Activated CD4-positive, alpha-beta memory T cell treated with anti-CD3 and anti-CD28 coated beads, Interleukin-2, amount 10 ng/mL, durations not matched to agents 7 days and 5 days (primary cell): ENCODE measurements around the gene SPANXN4. TPM values are rescaled to one million over a fixed set of nuclear protein-coding genes. Genes with fewer than 3 reads are reported as not detected.

Experiments used
- CTCF ChIA-PET: fragments of 350-600 bp; sonication (Branson Sonifier 250); formaldehyde crosslinking; loops from one replicate; lab custom pipeline; 2021; ENCODE audit warnings: antibody characterized with exemption, inconsistent platforms; lab: Charles Lee
- POLR2A ChIA-PET: fragments of 350-600 bp; sonication (Branson Sonifier 250); formaldehyde crosslinking; loops from one replicate; lab custom pipeline; 2021; ENCODE audit warnings: antibody characterized with exemption; lab: Charles Lee
- DNase-seq: peaks from one replicate; pipeline ENCODE4 v3.0.0-alpha.2; 2020
- H3K27ac Mint-ChIP-seq: one replicate; pipeline ENCODE4 v1.8.0; 2021; ENCODE audit warnings: mild to moderate bottlenecking, mixed read lengths
- H3K27me3 Mint-ChIP-seq: one replicate; pipeline ENCODE4 v1.8.0; 2021; ENCODE audit warnings: mixed read lengths
- H3K36me3 Mint-ChIP-seq: one replicate; pipeline ENCODE4 v1.8.0; 2021; ENCODE audit warnings: low read depth, mixed read lengths
- H3K4me1 Mint-ChIP-seq: one replicate; pipeline ENCODE4 v1.8.0; 2021; ENCODE audit warnings: mixed read lengths
- H3K4me3 Mint-ChIP-seq: one replicate; pipeline ENCODE4 v1.8.0; 2021; ENCODE audit warnings: mild to moderate bottlenecking, mixed read lengths
- H3K9me3 Mint-ChIP-seq: one replicate; pipeline ENCODE4 v1.8.0; 2021; ENCODE audit warnings: mixed read lengths
- total RNA-seq, 2 experiments: library from RNA; stranded (reverse); gene quantifications; one replicate each; pipeline ENCODE4 v1.2.3, GENCODE V29; 2021

The SPANXN4 gene, protein sequence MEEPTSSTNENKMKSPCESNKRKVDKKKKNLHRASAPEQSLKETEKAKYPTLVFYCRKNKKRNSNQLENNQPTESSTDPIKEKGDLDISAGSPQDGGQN
- total RNA-seq, result not detected

DNA sequence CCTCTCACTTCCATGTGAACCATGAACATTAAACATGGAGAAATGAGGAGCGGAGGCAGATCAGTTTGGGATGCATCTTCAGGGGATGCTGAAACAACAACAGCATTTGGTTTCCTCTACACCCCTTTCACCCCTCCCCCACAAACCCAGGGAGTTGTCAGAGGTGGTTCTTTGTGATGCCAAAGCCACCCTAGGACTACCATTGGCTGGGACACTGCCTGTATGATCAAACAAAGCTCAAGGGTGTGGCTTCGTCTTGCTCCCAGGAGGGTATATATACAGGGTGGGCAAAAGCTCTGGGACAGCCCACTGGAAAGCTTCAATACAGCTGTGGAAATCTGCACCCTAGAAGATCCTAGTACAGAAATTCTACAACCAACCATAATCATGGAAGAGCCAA, at the start of gene SPANXN4:
TSS of gene SPANXN4 (plus strand) at position 301 of the 400 bp plus-strand sequence. CDS start at position 388, 87 bp downstream.
- H3K4me3 Mint-ChIP-seq, result no peak within 1 kb of the TSS
- CTCF ChIA-PET, result no interaction called here

GRCh38 chrX:142977128-142977914, 48.4 kb upstream of the SPANXN4 start:
- POLR2A ChIA-PET, result no interaction called here
- Mint-ChIP-seq H3K4me3 (no peak overlapping the region), H3K36me3 (no peaks in the 10 kb centered on the region), H3K9me3 (peaks cover 2% of the 10 kb centered on the region), H3K4me1 (no peaks in the 10 kb centered on the region), H3K27me3 (no peaks in the 10 kb centered on the region), H3K27ac (no peak overlapping the region)
- CTCF ChIA-PET, result no interaction called here
- no peak for DNase-seq

More for the DNA sequence above, at the start of gene SPANXN4:
- Mint-ChIP-seq H3K36me3 (no peaks in the 10 kb centered on the region), H3K27ac (no peak within 1 kb of the TSS), H3K4me1 (no peaks in the 10 kb centered on the region), H3K27me3 (no peaks in the 10 kb centered on the region), H3K9me3 (peaks cover 2% of the 10 kb centered on the region)
- DNase-seq, result no peak
- POLR2A ChIA-PET, result no interaction called here

- CTCF ChIA-PET, result no interaction called here
These were observed 47.5 kb upstream of the SPANXN4 start for GRCh38 chrX:142978130-142978684.

GRCh38 chrX:142982679-142983078, 43.0 kb upstream of the SPANXN4 start:
- CTCF ChIA-PET, result no interaction called here

More at GRCh38 chrX:142978130-142978684, 47.5 kb upstream of the SPANXN4 start:
- POLR2A ChIA-PET, result no interaction called here
- no peak for DNase-seq
- H3K4me3 Mint-ChIP-seq, result no peak overlapping the region
- no peak overlapping the region for H3K27ac Mint-ChIP-seq
- peaks cover 2% of the 10 kb centered on the region for H3K9me3 Mint-ChIP-seq
- no peaks in the 10 kb centered on the region for H3K27me3 Mint-ChIP-seq
- no peaks in the 10 kb centered on the region for H3K36me3 Mint-ChIP-seq
- H3K4me1 Mint-ChIP-seq, result no peaks in the 10 kb centered on the region

GRCh38 chrX:142994988-142995387, 30.7 kb upstream of the SPANXN4 start:
- POLR2A ChIA-PET, result no interaction called here
- no peak overlapping the region for H3K27ac Mint-ChIP-seq
- no peaks in the 10 kb centered on the region for H3K9me3 Mint-ChIP-seq

More at GRCh38 chrX:142982679-142983078, 43.0 kb upstream of the SPANXN4 start:
- Mint-ChIP-seq H3K27ac (no peak overlapping the region), H3K4me1 (no peaks in the 10 kb centered on the region), H3K4me3 (no peak overlapping the region), H3K9me3 (no peaks in the 10 kb centered on the region), H3K27me3 (no peaks in the 10 kb centered on the region), H3K36me3 (no peaks in the 10 kb centered on the region)
- POLR2A ChIA-PET, result no interaction called here
- no peak for DNase-seq

DNA sequence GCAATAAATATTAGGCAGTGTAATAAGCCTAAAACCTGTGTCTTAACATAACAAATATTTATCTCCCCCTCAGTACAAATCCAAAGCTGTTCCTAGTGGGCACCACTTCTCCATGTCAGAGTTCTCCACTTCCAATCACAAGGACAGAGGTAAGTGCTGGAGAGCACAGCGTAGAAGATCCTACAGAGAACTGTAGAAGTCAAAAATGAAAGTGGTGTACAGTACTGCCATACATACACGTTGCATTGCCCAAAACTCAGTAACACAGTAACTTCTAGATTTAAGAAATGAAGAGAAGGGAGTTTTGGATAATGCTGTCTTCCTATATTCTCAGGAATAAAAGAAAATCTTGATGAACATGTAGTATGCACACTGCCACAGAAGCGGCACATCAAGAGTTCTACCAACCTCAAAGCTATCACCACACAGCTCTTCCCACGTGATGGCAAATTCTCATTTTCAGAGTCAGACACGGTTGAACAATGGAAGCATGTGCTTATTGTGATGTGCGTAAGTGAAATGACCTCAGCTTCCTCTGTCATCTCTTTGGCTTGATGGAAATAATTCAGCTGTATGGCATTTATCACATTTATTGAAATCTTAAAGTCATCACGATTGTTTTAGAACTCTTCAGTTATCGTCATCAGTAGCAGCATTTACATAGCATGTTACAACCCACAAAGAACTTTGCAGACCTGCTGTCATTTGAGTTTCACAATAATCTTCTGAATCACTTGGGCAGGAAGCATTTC, 27.1 kb upstream of the SPANXN4 start:
- peaks cover 3% of the 10 kb centered on the region for H3K9me3 Mint-ChIP-seq
- H3K4me1 Mint-ChIP-seq, result no peaks in the 10 kb centered on the region
- POLR2A ChIA-PET, result no interaction called here
- no peaks in the 10 kb centered on the region for H3K36me3 Mint-ChIP-seq
- no peak for DNase-seq
- CTCF ChIA-PET, result no interaction called here
- H3K27me3 Mint-ChIP-seq, result no peaks in the 10 kb centered on the region
- H3K4me3 Mint-ChIP-seq, result no peak overlapping the region
- no peak overlapping the region for H3K27ac Mint-ChIP-seq

More at GRCh38 chrX:142994988-142995387, 30.7 kb upstream of the SPANXN4 start:
- DNase-seq, result no peak
- Mint-ChIP-seq H3K27me3 (no peaks in the 10 kb centered on the region), H3K4me1 (no peaks in the 10 kb centered on the region), H3K4me3 (no peak overlapping the region), H3K36me3 (no peaks in the 10 kb centered on the region)
- CTCF ChIA-PET, result no interaction called here

GRCh38 chrX:142999199-142999701, 26.5 kb upstream of the SPANXN4 start:
- H3K4me3 Mint-ChIP-seq, result no peak overlapping the region
- no peaks in the 10 kb centered on the region for H3K36me3 Mint-ChIP-seq
- no peak overlapping the region for H3K27ac Mint-ChIP-seq
- H3K4me1 Mint-ChIP-seq, result no peaks in the 10 kb centered on the region
- DNase-seq, result no peak
- no peaks in the 10 kb centered on the region for H3K27me3 Mint-ChIP-seq
- peaks cover 3% of the 10 kb centered on the region for H3K9me3 Mint-ChIP-seq
- POLR2A ChIA-PET, result no interaction called here
- CTCF ChIA-PET, result no interaction called here

- no peak for DNase-seq
- peaks cover 3% of the 10 kb centered on the region for H3K9me3 Mint-ChIP-seq
- no peaks in the 10 kb centered on the region for H3K27me3 Mint-ChIP-seq
- ChIA-PET POLR2A (no interaction called here), CTCF (no interaction called here)
- no peaks in the 10 kb centered on the region for H3K36me3 Mint-ChIP-seq
- no peaks in the 10 kb centered on the region for H3K4me1 Mint-ChIP-seq
- H3K4me3 Mint-ChIP-seq, result no peak overlapping the region
- H3K27ac Mint-ChIP-seq, result no peak overlapping the region
These were observed 23.5 kb upstream of the SPANXN4 start for GRCh38 chrX:143002206-143002605.

DNA sequence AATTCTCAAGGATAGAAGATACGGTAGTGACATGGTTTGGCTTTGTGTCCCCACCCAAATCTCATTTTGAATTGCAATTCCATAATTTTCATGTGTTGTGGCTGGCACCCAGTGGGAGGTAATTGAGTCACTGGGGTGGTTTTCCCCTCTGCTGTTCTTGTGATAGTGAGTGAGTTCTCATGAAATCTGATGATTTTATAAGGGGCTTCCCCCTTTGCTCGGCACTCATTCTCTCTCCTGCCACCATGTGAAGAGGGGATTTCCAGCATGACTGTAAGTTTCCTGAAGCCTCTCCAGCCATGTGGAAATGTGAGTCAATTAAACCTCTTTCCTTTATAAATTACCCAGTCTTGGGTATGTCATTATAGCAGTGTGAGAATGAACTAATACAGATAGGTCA, 8.5 kb upstream of the SPANXN4 start:
- H3K4me3 Mint-ChIP-seq, result no peak overlapping the region
- POLR2A ChIA-PET, result no interaction called here
- no peaks in the 10 kb centered on the region for H3K36me3 Mint-ChIP-seq
- no peaks in the 10 kb centered on the region for H3K4me1 Mint-ChIP-seq
- CTCF ChIA-PET, result no interaction called here
- H3K9me3 Mint-ChIP-seq, result peaks cover 4% of the 10 kb centered on the region
- no peak for DNase-seq
- H3K27ac Mint-ChIP-seq, result no peak overlapping the region
- no peaks in the 10 kb centered on the region for H3K27me3 Mint-ChIP-seq

DNA sequence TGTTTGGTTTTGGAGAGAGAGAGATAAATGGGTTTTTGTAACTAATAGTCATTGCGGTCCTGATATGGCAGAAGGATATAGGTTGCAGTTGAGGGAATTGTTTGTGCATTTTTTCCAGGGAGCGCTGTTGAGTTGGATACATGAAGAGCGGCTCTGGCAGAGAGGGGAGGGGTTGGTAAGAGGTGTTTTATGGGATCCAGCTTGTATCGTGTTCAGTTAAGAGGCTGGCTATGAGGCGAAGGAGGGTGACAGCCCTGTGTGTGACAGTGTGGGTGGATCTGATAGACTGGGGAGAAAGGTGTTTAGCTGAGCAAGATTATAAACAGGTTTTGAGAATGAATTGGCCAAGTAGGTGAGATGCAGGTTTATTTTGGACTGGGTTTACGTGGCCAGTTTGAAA, 1.5 kb downstream of the SPANXN4 start:
- Mint-ChIP-seq H3K27ac (no peak overlapping the region), H3K36me3 (no peaks in the 10 kb centered on the region), H3K4me1 (no peaks in the 10 kb centered on the region), H3K9me3 (peaks cover 2% of the 10 kb centered on the region), H3K4me3 (no peak overlapping the region), H3K27me3 (no peaks in the 10 kb centered on the region)
- ChIA-PET POLR2A (no interaction called here), CTCF (no interaction called here)
- DNase-seq, result no peak

DNA sequence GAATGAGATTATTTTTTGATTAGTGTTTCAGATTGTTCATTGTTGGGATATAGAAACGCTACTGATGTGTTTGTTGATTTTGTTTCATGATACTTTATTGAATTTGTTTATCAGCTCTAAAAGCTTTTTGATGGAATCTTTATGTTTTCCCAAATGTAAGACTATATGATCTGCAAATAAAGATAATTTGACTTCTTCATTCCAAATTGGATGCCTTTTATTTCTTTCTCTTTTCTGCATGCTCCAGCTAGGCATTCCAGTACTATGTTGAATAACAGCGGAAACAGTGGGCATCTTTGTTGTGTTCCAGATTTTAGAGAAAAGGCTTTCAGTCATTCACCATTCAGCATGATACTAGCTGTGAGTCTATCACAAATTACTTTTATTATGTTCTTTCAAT, 21.8 kb downstream of the SPANXN4 start:
- no peak for DNase-seq
- Mint-ChIP-seq H3K27ac (no peak overlapping the region), H3K4me3 (no peak overlapping the region), H3K9me3 (peaks cover 4% of the 10 kb centered on the region), H3K4me1 (no peaks in the 10 kb centered on the region), H3K27me3 (no peaks in the 10 kb centered on the region), H3K36me3 (no peaks in the 10 kb centered on the region)
- ChIA-PET POLR2A (no interaction called here), CTCF (no interaction called here)

GRCh38 chrX:143058120-143058519, 32.4 kb downstream of the SPANXN4 start:
- no peaks in the 10 kb centered on the region for H3K36me3 Mint-ChIP-seq
- no peak overlapping the region for H3K4me3 Mint-ChIP-seq
- no peaks in the 10 kb centered on the region for H3K9me3 Mint-ChIP-seq
- no peaks in the 10 kb centered on the region for H3K27me3 Mint-ChIP-seq
- H3K27ac Mint-ChIP-seq, result no peak overlapping the region
- DNase-seq, result no peak
- POLR2A ChIA-PET, result no interaction called here
- H3K4me1 Mint-ChIP-seq, result no peaks in the 10 kb centered on the region
- CTCF ChIA-PET, result no interaction called here

- H3K27me3 Mint-ChIP-seq, result no peaks in the 10 kb centered on the region
- POLR2A ChIA-PET, result no interaction called here
- DNase-seq, result no peak
- no peak overlapping the region for H3K27ac Mint-ChIP-seq
- CTCF ChIA-PET, result no interaction called here
- peaks cover 4% of the 10 kb centered on the region for H3K9me3 Mint-ChIP-seq
- H3K4me1 Mint-ChIP-seq, result no peaks in the 10 kb centered on the region
- no peaks in the 10 kb centered on the region for H3K36me3 Mint-ChIP-seq
- no peak overlapping the region for H3K4me3 Mint-ChIP-seq
These were observed 55.5 kb downstream of the SPANXN4 start for GRCh38 chrX:143081231-143081630.
